ENCODE measurements around the gene ARHGAP6.
"Not testable (repeated sequence)": the region's sequence is repeated elsewhere in the genome, so short reads cannot be mapped to it uniquely, and the experiment has no call there.

ARHGAP6 gene

GRCh38 chrX:11382930-11383329 is 282.8 kb downstream of the ARHGAP6 start:
- no peak for DNase-seq

DNA sequence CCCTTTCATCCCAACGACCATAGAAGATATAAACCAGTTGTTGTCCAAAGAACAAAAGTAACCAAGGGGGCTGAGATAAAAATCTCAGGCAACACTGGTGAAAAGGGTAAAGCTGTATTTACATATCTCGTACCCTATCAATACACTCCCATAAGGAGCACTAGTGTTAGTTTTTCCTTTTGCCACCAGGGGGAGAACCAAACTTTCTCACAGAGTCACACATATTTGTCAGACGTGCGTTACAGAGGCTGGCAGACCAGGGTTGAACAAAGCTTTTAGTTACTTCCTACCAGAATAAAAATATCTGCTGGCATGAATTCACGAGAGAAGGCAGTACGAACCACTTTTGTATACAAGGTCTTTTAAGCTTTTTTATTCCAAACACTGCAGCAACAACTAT is 284.3 kb downstream of the ARHGAP6 start:
- DNase-seq, result peak in 1 of 6 experiments; percentile 3

- DNase-seq, result no peak
Measured at GRCh38 chrX:11380187-11380844, 285.4 kb downstream of the ARHGAP6 start.

GRCh38 chrX:11376163-11376562 is 289.6 kb downstream of the ARHGAP6 start:
- no peak for DNase-seq

- no peak for DNase-seq
Measured at GRCh38 chrX:11375614-11376119, 290.1 kb downstream of the ARHGAP6 start.

DNA sequence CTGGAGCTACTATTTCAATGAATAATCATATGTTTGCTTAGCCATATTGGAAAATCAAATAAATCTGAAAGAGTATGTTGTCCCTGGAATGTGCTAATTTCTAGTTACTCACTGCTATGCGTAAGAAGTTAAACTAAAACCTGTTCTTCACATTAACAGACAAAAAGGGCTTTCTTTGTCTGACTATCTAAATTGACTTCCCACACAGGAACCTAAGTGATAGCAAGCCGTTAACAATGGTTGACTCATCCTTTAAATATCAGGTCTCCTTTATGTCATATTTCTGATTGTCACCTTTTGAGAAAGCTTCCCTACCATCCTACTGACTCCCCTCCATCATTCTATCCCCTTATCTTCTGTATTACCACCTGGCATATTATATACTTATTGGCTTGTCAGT is 291.1 kb downstream of the ARHGAP6 start:
- DNase-seq, result no peak

DNA sequence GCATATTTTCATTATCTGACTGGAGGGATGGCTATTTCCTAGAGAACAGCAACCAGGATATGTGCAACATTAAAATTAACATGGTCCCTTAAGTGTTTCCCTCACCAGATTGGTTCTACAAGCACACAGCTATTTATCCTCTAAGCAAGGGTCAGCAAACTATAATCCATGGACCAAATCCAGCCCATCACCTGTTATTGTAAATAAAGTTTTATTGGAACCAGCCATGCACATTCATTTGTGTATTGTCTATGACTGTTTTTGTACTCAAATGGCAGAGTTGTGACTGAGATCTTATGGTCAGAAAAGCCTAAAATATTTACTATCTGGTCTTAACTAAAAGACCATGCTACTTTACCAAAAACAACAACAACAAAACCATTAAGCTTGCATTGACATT is 294.6 kb downstream of the ARHGAP6 start:
- no peak for DNase-seq

GRCh38 chrX:11367609-11368430 is 297.9 kb downstream of the ARHGAP6 start:
- no peak for DNase-seq

DNA sequence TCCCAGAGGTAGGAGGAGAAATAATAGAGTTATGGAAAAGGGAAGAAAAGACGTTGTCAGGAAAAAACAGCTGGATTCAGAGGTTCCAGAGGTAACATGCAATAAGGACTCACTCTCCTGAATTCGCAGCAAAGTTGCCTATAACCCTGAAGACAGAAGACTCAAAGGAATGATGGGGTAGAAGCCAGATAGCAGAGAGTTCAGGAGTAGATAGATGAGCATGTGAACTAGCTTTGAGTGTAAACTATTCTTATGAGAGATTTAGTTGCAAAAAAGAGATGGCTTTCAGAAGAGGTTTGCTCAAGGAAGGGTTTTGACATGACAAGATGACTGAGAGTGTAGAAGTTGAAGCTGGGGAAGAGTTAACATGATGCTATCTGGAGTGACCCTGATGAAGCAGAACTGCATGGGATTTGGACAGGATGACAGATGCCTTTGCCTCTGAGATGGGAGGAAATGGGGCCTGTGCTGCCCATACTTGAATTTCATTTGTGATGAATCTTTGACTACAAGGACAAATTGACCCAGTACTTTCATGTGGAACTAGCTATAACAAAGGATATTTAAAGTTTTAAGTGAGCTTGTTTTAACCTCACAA is 298.6 kb downstream of the ARHGAP6 start:
- no peak for DNase-seq

GRCh38 chrX:11365426-11365825 is 300.3 kb downstream of the ARHGAP6 start:
- no peak for DNase-seq

GRCh38 chrX:11364835-11365234 is 300.9 kb downstream of the ARHGAP6 start:
- DNase-seq, result no peak

GRCh38 chrX:11363825-11364224 is 301.9 kb downstream of the ARHGAP6 start:
- not testable (repeated sequence) for DNase-seq

DNA sequence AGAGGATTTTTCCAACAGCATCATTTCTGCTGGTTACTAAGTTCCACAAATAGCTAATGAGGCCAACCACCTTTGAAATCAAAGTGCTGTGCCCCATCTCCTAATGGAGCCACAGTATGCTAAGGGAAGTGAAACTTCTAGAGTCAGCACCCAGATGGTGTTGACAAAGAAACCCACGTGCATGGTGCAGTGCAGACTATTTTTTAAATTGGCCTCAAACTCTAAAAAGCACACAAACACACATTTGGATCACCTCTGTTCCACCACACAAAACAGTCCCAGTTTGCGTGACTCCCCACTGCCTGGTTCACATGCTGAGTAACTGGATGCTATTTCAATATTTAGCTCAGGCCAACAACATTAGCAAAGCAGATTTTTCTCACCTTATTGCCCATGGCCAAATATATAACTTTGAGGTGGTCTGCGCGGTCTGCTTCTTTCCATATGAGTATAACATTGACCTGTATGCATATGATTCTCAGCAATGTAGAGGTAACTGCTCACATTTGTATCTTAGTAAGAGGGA is 302.6 kb downstream of the ARHGAP6 start:
- DNase-seq, result no peak

DNA sequence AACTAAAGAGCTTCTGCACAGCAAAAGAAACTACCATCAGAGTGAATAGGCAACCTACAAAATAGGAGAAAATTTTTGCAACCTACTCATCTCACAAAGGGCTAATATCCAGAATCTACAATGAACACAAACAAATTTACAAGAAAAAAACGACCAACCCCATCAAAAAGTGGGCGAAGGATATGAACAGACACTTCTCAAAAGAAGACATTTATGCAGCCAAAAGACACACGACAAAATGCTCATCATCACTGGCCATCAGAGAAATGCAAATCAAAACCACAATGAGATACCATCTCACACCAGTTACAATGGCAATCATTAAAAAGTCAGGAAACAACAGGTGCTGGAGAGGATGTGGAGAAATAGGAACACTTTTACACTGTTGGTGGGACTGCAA is 304.1 kb downstream of the ARHGAP6 start:
- DNase-seq, result not testable (repeated sequence)

DNA sequence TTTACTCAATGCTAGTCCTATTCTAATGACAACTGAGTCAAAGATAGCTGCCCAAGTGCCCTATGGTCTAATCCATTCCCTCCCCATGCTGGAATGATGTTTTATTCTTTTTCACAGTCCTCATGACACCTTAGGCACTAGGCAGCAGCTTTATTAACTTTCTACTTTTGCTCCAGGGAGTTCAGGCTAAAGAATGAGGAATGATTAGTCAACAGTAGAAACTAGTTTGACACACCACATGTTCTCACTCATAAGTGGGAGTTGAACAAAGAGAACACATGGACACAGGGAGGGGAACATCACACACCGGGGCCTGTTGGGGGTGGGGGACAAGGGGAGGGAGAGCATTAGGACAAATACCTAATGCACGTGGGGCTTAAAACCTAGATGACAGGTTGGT is 309.8 kb downstream of the ARHGAP6 start:
- not testable (repeated sequence) for DNase-seq

DNA sequence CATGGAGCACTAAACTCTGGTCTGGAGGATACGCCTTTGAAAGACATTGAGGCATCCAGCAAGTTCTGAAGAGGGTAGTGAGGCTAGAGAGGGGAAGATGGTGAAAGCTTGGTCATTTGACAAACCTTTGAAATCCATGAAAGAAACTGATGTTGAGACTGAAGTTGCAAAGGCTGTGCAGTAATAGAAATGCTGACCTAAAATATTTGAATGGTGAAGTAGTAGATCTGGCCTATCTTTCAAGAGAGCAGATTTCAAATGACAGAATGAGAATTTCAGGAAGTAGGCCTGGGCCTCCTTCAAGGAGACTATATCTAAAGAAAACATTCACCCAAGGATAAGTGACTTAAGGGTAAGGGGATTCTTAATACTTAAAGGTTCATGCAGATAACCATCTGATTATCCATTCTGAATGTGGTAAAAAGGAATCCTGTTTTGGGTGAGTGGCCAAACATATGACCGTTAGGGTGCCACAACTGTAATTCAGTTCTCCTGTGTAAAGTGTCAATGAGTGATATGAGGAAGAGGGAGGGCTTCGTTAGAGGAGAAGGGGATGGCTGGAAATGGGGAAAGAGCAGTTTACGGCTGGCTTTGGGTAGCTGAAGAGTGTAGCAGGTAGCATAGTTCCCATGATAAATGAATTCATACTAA is 310.3 kb downstream of the ARHGAP6 start:
- no peak for DNase-seq

- DNase-seq, result no peak
Measured at GRCh38 chrX:11352296-11352741, 313.4 kb downstream of the ARHGAP6 start.

- DNase-seq, result no peak
Measured at GRCh38 chrX:11351375-11352295, 314.1 kb downstream of the ARHGAP6 start.

DNA sequence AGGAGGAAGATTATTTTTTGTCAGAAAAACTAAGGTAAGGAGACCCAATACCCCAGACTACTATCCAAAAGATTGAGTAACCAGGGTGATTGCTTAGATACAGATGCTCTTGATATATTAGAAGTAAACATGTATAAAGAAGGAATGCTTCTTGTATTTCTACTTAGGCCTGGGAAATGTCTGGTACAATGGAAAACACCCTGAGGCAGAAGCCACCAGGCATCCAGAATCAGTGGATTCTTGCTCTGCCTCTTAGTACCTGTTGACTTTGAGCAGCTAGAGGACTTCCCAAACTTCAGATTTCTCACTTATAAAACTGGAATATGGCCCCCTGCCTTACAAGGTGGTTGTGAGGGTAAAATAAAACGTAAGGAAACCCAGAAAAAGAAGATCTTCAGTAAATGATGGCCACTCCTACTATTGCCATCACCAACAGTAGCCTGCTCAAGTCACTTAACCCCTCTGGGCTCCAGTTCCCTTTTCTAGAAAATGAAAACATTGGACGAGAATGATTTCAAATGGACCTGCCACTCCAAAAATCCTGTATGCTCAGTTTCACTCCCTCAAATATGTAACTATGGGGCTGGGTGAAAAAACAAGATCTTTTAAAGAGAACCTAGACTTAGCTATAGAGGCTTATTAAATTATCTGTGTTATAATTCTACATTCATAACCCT is 315.9 kb downstream of the ARHGAP6 start:
- DNase-seq, result no peak

GRCh38 chrX:11349020-11349419 is 316.7 kb downstream of the ARHGAP6 start:
- DNase-seq, result no peak

DNA sequence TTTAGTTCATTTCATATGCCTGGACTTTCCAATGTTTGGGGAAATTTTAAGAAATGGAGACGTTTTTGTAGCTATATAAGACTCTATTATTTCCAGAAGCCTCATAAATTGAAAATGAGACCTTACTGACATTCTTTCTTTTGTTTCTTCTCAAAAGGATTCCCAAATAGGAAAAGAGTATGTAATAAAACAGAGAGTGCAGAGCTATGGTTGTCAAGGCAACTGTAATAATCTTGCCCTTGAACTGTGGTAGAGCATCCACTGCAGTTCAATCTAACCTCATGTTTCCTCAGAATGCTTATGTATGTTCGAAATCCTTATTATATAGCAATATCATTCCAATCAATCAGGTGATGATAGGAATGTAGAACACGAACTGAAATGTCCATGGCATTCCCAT is 318.4 kb downstream of the ARHGAP6 start:
- no peak for DNase-seq
